ENCODE measurements around the gene RNF224. TPM values are rescaled to one million over a fixed set of nuclear protein-coding genes. Genes with fewer than 3 reads are reported as not detected.

Gene RNF224
- total and polyA plus RNA-seq, 2 of the 13 experiments (the other 11 are each of a cell fraction or from before 2014, with no cell fraction given): 0.09 TPM; not detected in 1

GRCh38 chr9:137228506-137228967 is 1.2 kb downstream of the RNF224 start (continued):
- no peak for TF ChIP-seq ZNF280D (CRISPR knock-in tag; IDR thresholded peaks at IDR 0.05)
- no peak for TF ChIP-seq TBX3 (IDR thresholded peaks at IDR 0.05; ENCODE audit: borderline replicate concordance)
- no peak for TF ChIP-seq RBAK (CRISPR knock-in tag; IDR thresholded peaks at IDR 0.05)
- TF ChIP-seq ZNF572 (CRISPR knock-in tag; IDR thresholded peaks at IDR 0.05): 0 out of 2 replicates have a peak, but pooled peaks have one; percentile 53
- TF ChIP-seq SP4 (CRISPR knock-in tag; IDR thresholded peaks at IDR 0.05): peak; percentile 35; the same call in 1 of the 2 replicates
- peak; percentile 57 for TF ChIP-seq SAP130 (CRISPR knock-in tag; IDR thresholded peaks at IDR 0.05; ENCODE audit: low read depth)
- no peak for TF ChIP-seq ZGPAT (CRISPR knock-in tag; IDR thresholded peaks at IDR 0.05)
- TF ChIP-seq SETDB1 (CRISPR knock-in tag; IDR thresholded peaks at IDR 0.05; ENCODE audit: borderline replicate concordance): no peak
- TF ChIP-seq HNF1B (CRISPR knock-in tag; IDR thresholded peaks at IDR 0.05): 0 out of 2 replicates have a peak, but pooled peaks have one; percentile 36
- TF ChIP-seq ZC3H13 (CRISPR knock-in tag; IDR thresholded peaks at IDR 0.05): peak; percentile 13; the same call in 1 of the 2 replicates
- TF ChIP-seq ZNF839 (CRISPR knock-in tag; IDR thresholded peaks at IDR 0.05; ENCODE audit: borderline replicate concordance): no peak
- no peak for TF ChIP-seq ZNF800 (CRISPR knock-in tag; IDR thresholded peaks at IDR 0.05)
- TF ChIP-seq MNT (IDR thresholded peaks at IDR 0.05): no peak
- TF ChIP-seq ATF7-NPFF (CRISPR knock-in tag; IDR thresholded peaks at IDR 0.05; ENCODE audit: low read depth): no peak
- TF ChIP-seq ZNF782 (CRISPR knock-in tag; IDR thresholded peaks at IDR 0.05; ENCODE audit: borderline replicate concordance): no peak
- TF ChIP-seq SNAI1 (CRISPR knock-in tag; IDR thresholded peaks at IDR 0.05; ENCODE audit: borderline replicate concordance): no peak
- TF ChIP-seq AGO2 (optimal IDR thresholded peaks at IDR 0.05; ENCODE audit: low read depth, low read length): peak; percentile 73
